ENCODE data around the gene IGF2R.

DNA sequence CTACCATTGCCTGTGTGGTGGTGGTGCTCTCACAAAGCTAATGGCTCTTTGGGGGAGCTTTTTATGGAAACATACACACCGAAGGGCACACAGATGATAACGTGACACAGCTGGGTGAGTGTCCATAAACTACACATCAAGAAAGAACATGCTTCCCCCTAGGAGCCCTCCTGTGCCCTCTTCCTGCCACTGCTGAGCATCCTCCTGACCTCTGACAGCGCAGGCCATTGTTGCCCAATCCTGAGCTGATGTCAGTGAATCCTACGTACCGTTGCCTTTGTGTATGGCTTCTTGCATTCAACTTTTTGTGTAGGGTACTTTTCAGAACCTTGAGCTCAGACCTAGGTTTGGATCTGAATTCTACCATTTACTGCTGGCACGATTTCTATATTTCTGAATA is 86.9 kb downstream of the IGF2R start:
- TF ChIP-seq, protein P1, sequence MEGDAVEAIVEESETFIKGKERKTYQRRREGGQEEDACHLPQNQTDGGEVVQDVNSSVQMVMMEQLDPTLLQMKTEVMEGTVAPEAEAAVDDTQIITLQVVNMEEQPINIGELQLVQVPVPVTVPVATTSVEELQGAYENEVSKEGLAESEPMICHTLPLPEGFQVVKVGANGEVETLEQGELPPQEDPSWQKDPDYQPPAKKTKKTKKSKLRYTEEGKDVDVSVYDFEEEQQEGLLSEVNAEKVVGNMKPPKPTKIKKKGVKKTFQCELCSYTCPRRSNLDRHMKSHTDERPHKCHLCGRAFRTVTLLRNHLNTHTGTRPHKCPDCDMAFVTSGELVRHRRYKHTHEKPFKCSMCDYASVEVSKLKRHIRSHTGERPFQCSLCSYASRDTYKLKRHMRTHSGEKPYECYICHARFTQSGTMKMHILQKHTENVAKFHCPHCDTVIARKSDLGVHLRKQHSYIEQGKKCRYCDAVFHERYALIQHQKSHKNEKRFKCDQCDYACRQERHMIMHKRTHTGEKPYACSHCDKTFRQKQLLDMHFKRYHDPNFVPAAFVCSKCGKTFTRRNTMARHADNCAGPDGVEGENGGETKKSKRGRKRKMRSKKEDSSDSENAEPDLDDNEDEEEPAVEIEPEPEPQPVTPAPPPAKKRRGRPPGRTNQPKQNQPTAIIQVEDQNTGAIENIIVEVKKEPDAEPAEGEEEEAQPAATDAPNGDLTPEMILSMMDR (IDR thresholded peaks at IDR 0.05; ENCODE audit: low read depth, low read length), result no peak
- no peak for TF ChIP-seq EZH2phosphoT487 (IDR thresholded peaks at IDR 0.05; ENCODE audit: low read depth)
